GM12878 (cell line): ENCODE measurements around the gene OTOP3. TPM values are rescaled to one million over a fixed set of nuclear protein-coding genes. Genes with fewer than 3 reads are reported as not detected.

Experiments used
- IRF3 ChIP-seq: fragments of 450-650 bp; IDR thresholded peaks from 2 replicates; pipeline ENCODE4 v1.6.1; 2014; ENCODE audit warnings: mild to moderate bottlenecking
- IRF4 ChIP-seq: IDR thresholded peaks from 2 replicates; pipeline ENCODE4 v1.6.1; 2011; ENCODE audit warnings: low read depth, low read length
- IRF5 ChIP-seq: fragments of 450-650 bp; IDR thresholded peaks from 2 replicates; pipeline ENCODE4 v1.6.1; 2017; ENCODE audit warnings: borderline replicate concordance
- MAX ChIP-seq: IDR thresholded peaks from 2 replicates; pipeline ENCODE4 v1.6.1; 2012; ENCODE audit warnings: low read depth, low read length, improper control_type of control experiment
- PAX8 ChIP-seq: fragments of 450-650 bp; IDR thresholded peaks from 2 replicates; pipeline ENCODE4 v1.6.1; 2017; ENCODE audit warnings: mild to moderate bottlenecking, moderate library complexity
- POLR2AphosphoS2 ChIP-seq: IDR thresholded peaks from 2 replicates; pipeline ENCODE4 v1.6.1; 2011; ENCODE audit warnings: low read depth, mild to moderate bottlenecking, low read length, improper control_type of control experiment, moderate library complexity
- PRDM15 ChIP-seq: fragments of 450-650 bp; formaldehyde crosslinking; IDR thresholded peaks from 2 replicates; pipeline ENCODE4 v1.4.0; 2020; ENCODE audit warnings: mild to moderate bottlenecking, moderate library complexity
- ZNF384 ChIP-seq: IDR thresholded peaks from 2 replicates; pipeline ENCODE4 v1.6.1; 2012; ENCODE audit warnings: low read depth, mild to moderate bottlenecking, low read length, improper control_type of control experiment, borderline replicate concordance
- polyA plus RNA-seq, 11 experiments: library from polyadenylated mRNA; depleted of rRNA in 4 of 11; unstranded in 6 of 11; stranded (reverse) in 5 of 11; fragments of >200 nt; fragmentation: Nextera tagmentation in 4 of 11; fragmentation: Illumina TruSeq in 1 of 11; extraction: Ambion mirVana in 4 of 11; extraction: Trizol in 1 of 11; gene quantifications; 1 replicate in 1 of 11; 2 replicates in 10 of 11; pipeline versions ENCODE4 v1.2.1 to v1.2.3, GENCODE V29; 2011 to 2016; ENCODE audit warnings: inconsistent platforms in 2 of 11, missing spikeins in 2 of 11, low read depth in 1 of 11
- total RNA-seq, 4 experiments: library from RNA; depleted of rRNA in 3 of 4; stranded (reverse); fragments of >200 nt in 3 of 4; fragmentation: Illumina TruSeq in 1 of 4; extraction: Trizol in 1 of 4; gene quantifications; 2 replicates each; pipeline versions ENCODE4 v1.2.1 to v1.2.3, GENCODE V29; 2013 to 2021

OTOP3 gene
- total and polyA plus RNA-seq, 10 of the 15 experiments (the other 5 are each of a cell fraction or from before 2014, with no cell fraction given): 0.03 to 0.06 TPM; not detected in 8

- TF ChIP-seq IRF3 (no peak), ZNF384 (no peak), POLR2AphosphoS2 (no peak), IRF4 (no peak), IRF5 (no peak), MAX (no peak), PAX8 (no peak), PRDM15 (CRISPR knock-in tag) (no peak)
Measured at GRCh38 chr17:74903671-74904070, 32.0 kb upstream of the OTOP3 start (continued).
